SK-N-SH (cell line): Measurements from ENCODE around the gene ADAP1.

ENCODE experiments used
- CTCF ChIP-seq: fragments of 200-600 bp; sonication (generic); IDR thresholded peaks from 2 replicates; pipeline ENCODE4 v1.6.1; 2017; ENCODE audit warnings: antibody characterized with exemption, mild to moderate bottlenecking, moderate library complexity
- FOXM1 ChIP-seq: IDR thresholded peaks from 2 replicates; pipeline ENCODE4 v1.4.0; 2012; ENCODE audit warnings: low read depth, mild to moderate bottlenecking
- GABPA ChIP-seq: IDR thresholded peaks from 2 replicates; pipeline ENCODE4 v1.4.0; 2012; ENCODE audit warnings: low read depth, mild to moderate bottlenecking
- RCOR1 ChIP-seq: fragments of 150-350 bp; IDR thresholded peaks from 2 replicates; pipeline ENCODE4 v1.6.1; 2017; ENCODE audit warnings: antibody characterized with exemption, low read length
- TAF1 ChIP-seq: IDR thresholded peaks from 2 replicates; pipeline ENCODE4 v1.6.1; 2012; ENCODE audit warnings: low read depth, mild to moderate bottlenecking, low read length, moderate library complexity, borderline replicate concordance

GRCh38 chr7:939843-940242 lies 14.6 kb downstream of the ADAP1 start:
- TF ChIP-seq CTCF (no peak), GABPA (no peak), RCOR1 (no peak), TAF1 (no peak), FOXM1 (no peak)
